NB4 (cell line): Measurements from ENCODE around the gene HLA-C.
A peak's percentile ranks its signal among the peaks of the same experiment; 100 is the strongest.
"Not testable (repeated sequence)": the region's sequence is repeated elsewhere in the genome, so short reads cannot be mapped to it uniquely, and the experiment has no call there.

Experiments used
- DNase-seq: peaks from one replicate; pipeline ENCODE4 v3.0.0; 2010; ENCODE audit warnings: low read depth
- H3K4me3 ChIP-seq: one replicate; pipeline ENCODE4 v1.5.1; 2011; ENCODE audit warnings: mild to moderate bottlenecking, low read depth, low read length, moderate library complexity
- MYC ChIP-seq: IDR thresholded peaks from 2 replicates; pipeline ENCODE4 v1.6.1; 2011; ENCODE audit warnings: low read depth, low read length
- POLR2A ChIP-seq: IDR thresholded peaks from 2 replicates; pipeline ENCODE4 v1.6.1; 2011; ENCODE audit warnings: mild to moderate bottlenecking; ENCODE audit not compliant: insufficient read length; ENCODE audit errors: extremely low read depth
- TF ChIP-seq, protein P1 (sequence below): IDR thresholded peaks from one replicate; pipeline ENCODE4 v1.5.1; 2012; ENCODE audit warnings: low read depth, low read length
- TF ChIP-seq, protein P2 (sequence below): IDR thresholded peaks from 2 replicates; pipeline ENCODE4 v1.6.1; 2011; ENCODE audit warnings: low read depth, low read length

Gene HLA-C

DNA sequence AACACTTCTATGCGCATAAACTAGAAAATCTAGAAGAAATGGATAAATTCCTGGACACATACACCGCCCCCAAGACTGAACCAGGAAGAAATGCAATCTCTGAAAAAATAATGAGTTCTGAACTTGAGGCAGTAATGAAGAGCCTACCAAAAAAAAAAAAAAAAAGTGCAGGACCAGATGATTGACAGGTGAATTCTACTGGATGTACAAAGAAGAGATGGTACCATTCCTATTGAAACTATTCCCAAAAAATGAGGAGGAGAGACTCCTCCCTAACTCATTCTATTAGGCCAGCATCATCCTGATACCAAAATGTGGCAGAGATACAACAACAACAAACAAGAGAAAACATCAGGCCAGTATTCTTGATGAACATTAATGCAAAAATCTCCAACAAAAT lies 22.7 kb downstream of the HLA-C start:
- no peak overlapping the region for H3K4me3 ChIP-seq
- DNase-seq = no peak
- TF ChIP-seq, protein P1, sequence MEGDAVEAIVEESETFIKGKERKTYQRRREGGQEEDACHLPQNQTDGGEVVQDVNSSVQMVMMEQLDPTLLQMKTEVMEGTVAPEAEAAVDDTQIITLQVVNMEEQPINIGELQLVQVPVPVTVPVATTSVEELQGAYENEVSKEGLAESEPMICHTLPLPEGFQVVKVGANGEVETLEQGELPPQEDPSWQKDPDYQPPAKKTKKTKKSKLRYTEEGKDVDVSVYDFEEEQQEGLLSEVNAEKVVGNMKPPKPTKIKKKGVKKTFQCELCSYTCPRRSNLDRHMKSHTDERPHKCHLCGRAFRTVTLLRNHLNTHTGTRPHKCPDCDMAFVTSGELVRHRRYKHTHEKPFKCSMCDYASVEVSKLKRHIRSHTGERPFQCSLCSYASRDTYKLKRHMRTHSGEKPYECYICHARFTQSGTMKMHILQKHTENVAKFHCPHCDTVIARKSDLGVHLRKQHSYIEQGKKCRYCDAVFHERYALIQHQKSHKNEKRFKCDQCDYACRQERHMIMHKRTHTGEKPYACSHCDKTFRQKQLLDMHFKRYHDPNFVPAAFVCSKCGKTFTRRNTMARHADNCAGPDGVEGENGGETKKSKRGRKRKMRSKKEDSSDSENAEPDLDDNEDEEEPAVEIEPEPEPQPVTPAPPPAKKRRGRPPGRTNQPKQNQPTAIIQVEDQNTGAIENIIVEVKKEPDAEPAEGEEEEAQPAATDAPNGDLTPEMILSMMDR = no peak
- TF ChIP-seq, protein P2, sequence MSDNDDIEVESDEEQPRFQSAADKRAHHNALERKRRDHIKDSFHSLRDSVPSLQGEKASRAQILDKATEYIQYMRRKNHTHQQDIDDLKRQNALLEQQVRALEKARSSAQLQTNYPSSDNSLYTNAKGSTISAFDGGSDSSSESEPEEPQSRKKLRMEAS = no peak
- no peak for TF ChIP-seq MYC
- TF ChIP-seq POLR2A = no peak

DNA sequence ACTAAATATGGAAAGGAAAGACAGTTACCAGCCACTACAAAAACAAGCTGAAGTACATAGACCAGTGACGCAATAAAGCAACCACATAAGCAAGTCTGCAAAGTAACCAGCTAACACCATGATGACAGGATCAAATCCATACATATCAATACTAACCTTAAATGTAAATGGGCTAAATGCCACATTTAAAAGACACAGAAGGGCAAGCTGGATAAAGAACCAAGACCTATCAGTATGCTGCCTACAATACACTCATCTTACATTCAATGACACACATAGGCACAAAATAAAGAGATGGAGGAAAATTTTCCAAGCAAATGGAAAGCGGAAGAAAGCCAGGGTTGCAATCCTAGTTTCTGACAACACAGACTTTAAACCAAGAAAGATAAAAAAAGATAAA lies 24.1 kb downstream of the HLA-C start:
- peak; percentile 14 for DNase-seq
- H3K4me3 ChIP-seq = no peak overlapping the region
- TF ChIP-seq, protein P1 = no peak
- TF ChIP-seq, protein P2 = no peak
- no peak for TF ChIP-seq POLR2A
- no peak for TF ChIP-seq MYC

DNA sequence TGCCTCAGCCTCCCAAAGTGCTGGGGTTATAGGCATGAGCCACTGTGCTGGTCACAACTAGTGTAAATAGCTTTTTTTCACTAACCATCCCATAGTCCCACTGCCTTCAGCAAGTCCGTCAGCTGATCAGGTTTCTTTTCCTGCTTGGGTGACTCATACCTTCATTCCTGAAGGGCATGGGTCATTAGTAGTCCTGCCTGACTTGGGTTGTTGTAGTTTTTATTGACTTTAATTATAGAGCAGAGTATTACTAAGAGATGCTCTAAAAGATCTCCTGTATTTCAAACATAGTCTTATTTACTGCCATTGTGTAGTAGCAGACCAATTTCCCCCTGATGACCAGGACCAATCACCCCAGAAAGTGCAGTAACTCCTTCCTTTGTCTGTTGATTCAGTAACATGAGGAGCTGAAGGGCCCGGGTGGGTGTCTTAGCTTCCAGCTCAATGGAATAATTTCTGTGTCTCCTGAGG lies 25.8 kb downstream of the HLA-C start:
- DNase-seq = no peak
- H3K4me3 ChIP-seq = no peak overlapping the region
- TF ChIP-seq POLR2A (no peak), MYC (no peak)
- TF ChIP-seq, protein P2 = no peak

DNA sequence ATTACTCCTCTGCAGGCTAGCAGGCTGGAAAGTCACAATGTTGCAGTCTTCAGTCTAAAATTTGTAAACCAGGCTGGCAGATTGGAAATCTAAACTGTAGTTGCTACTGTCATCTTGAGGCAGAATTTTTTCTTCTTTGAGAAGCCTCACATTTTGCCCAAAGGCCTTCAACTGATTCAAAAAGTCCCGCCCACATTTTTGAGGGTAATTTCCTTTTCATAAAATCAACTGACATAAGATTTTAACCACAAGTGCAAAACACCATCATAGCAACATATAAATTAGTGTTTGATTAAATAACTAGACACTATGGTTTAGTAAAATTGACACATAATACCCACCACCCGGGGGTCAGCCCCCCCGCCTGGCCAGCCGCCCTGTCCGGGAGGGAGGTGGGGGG lies 28.4 kb downstream of the HLA-C start:
- no peak overlapping the region for H3K4me3 ChIP-seq
- TF ChIP-seq, protein P1 = no peak
- TF ChIP-seq, protein P2 = no peak
- TF ChIP-seq POLR2A (no peak), MYC (no peak)
- DNase-seq = no peak

DNA sequence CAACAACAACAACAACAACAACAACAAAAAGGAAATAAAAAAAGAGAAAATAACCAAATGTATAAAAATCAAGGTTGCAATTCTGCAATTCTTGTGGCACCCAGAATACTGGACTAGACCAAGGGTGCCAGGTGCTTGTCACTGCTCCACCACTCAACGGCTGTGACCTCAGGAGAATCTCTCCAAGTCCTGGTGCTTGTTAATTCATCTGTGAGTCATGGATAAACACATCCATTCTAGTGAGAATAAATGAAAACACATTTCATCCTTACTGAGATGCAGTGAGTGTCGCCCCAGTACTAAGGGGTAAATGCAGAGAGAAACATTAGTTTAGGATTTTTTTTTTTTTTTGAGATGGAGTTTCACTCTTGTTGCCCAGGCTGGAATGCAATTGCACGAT lies 32.0 kb downstream of the HLA-C start:
- DNase-seq = no peak
- H3K4me3 ChIP-seq = no peak overlapping the region
- TF ChIP-seq, protein P2 = no peak
- TF ChIP-seq, protein P1 = no peak
- no peak for TF ChIP-seq POLR2A
- no peak for TF ChIP-seq MYC

DNA sequence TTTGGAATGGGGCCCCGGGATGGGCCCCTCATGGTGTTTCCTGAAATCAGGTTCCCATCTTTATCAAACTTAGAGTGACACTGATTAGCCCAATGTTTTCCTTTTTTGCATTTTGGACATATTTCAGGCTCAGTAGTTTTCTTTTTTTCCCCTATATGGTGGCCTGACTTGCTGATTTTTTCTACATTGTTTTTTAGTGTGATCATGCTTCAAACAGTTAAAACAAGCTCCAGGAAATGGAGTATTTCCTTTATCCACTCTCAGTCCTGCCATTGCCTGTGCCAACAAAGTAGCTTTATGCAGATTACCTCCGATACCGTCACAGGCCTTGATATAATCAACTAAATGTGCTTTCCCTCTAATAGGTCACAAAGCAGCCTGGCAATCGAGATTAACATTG lies 37.8 kb downstream of the HLA-C start:
- not testable (repeated sequence) for H3K4me3 ChIP-seq, DNase-seq

DNA sequence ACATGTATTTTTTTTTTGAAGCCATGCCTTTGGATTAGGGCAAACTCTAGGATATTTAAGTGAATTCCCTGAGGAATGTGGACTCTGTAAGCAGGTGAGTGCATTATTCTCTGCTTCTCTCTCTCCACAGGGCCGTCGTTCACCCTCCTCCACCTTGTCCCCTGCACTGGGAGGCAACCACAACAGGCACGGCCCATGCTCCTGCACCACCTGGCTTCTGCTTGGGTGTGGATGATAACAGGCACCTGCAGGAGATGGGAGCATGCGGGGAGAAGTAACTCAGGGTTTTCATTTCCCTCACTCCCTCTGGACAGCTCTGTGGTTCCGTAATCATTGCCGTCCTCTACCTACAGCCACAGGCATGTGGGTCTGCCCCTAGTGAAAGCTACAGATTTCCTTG lies 43.4 kb downstream of the HLA-C start:
- TF ChIP-seq MYC (no peak), POLR2A (no peak)
- TF ChIP-seq, protein P2 = no peak
- TF ChIP-seq, protein P1 = no peak
- no peak overlapping the region for H3K4me3 ChIP-seq
- DNase-seq = no peak
